SK-N-SH (cell line): ENCODE data around the gene SUPT3H. TPM values are rescaled to one million over a fixed set of nuclear protein-coding genes. Genes with fewer than 3 reads are reported as not detected.
"Not testable (repeated sequence)": the region's sequence is repeated elsewhere in the genome, so short reads cannot be mapped to it uniquely, and the experiment has no call there.

Source experiments
- CTCF ChIA-PET: fragments of 300-600, 350-600 bp; formaldehyde crosslinking; extraction: SDS; loops from one replicate; lab custom pipeline; 2021; lab: Yijun Ruan, JAX
- POLR2A ChIA-PET: fragments of 350-600 bp; sonication (Branson Sonifier 250); formaldehyde crosslinking; extraction: SDS; loops from one replicate; lab custom pipeline; 2020; ENCODE audit warnings: antibody characterized with exemption, inconsistent platforms; lab: Yijun Ruan, JAX
- DNase-seq: peaks from one replicate; pipeline ENCODE4 v3.0.0; 2012
- H2AFZ ChIP-seq: fragments of 200-600 bp; sonication (generic); 2 replicates; pipeline ENCODE4 v1.8.1; 2016; ENCODE audit warnings: antibody characterized with exemption, mild to moderate bottlenecking, low read depth
- H3F3A ChIP-seq: fragments of 200-600 bp; sonication (generic); replicated peaks from 2 replicates; pipeline ENCODE3; 2016; ENCODE audit warnings: antibody characterized with exemption, mild to moderate bottlenecking; ENCODE audit not compliant: insufficient read depth
- H3K27ac ChIP-seq, 2 experiments: fragments of 200-500 bp in 1 of 2; fragments of 200-600 bp in 1 of 2; sonication (Bioruptor generic) in 1 of 2; sonication (generic), shearing (Covaris generic) in 1 of 2; 2 replicates each; pipeline versions ENCODE4 v1.5.1 to v1.6.1; 2014 to 2016; ENCODE audit warnings: low read depth in 2 of 2, inconsistent platforms in 1 of 2, low read length in 1 of 2, mild to moderate bottlenecking in 1 of 2, mixed read lengths in 1 of 2
- H3K27me3 ChIP-seq: fragments of 200-600 bp; sonication (generic), shearing (Covaris generic); 2 replicates; pipeline ENCODE4 v1.6.1; 2016; ENCODE audit warnings: mixed run types; ENCODE audit not compliant: insufficient read depth
- H3K36me3 ChIP-seq, 2 experiments: fragments of 200-500 bp in 1 of 2; fragments of 200-600 bp in 1 of 2; sonication (Bioruptor generic) in 1 of 2; sonication (generic) in 1 of 2; replicated peaks in 1 of 2; 2 replicates each; pipeline versions ENCODE3 to v1.5.1; 2014 to 2016; ENCODE audit warnings: low read length in 1 of 2, mild to moderate bottlenecking in 1 of 2; ENCODE audit not compliant: insufficient read depth in 2 of 2, control insufficient read depth in 1 of 2
- H3K4me1 ChIP-seq, 2 experiments: fragments of 200-500 bp in 1 of 2; fragments of 200-600 bp in 1 of 2; sonication (Bioruptor generic) in 1 of 2; sonication (generic), shearing (Covaris generic) in 1 of 2; 2 replicates each; pipeline versions ENCODE4 v1.5.1 to v1.6.1; 2014 to 2016; ENCODE audit warnings: low read depth in 1 of 2, low read length in 1 of 2, mixed run types in 1 of 2; ENCODE audit not compliant: insufficient read depth in 2 of 2, control insufficient read depth in 1 of 2
- H3K4me2 ChIP-seq: fragments of 200-600 bp; sonication (generic), shearing (Covaris generic); 2 replicates; pipeline ENCODE4 v1.6.1; 2017; ENCODE audit warnings: mixed run types
- H3K4me3 ChIP-seq, 2 experiments: fragments of 200-500 bp in 1 of 2; fragments of 200-600 bp in 1 of 2; sonication (Bioruptor generic) in 1 of 2; sonication (generic), shearing (Covaris generic) in 1 of 2; 2 replicates each; pipeline versions ENCODE4 v1.5.1 to v1.8.1; 2014 to 2016; ENCODE audit warnings: low read depth in 2 of 2, inconsistent platforms in 1 of 2, low read length in 1 of 2, mild to moderate bottlenecking in 1 of 2, mixed read lengths in 1 of 2, moderate library complexity in 1 of 2
- H3K79me2 ChIP-seq: fragments of 200-600 bp; sonication (generic); 2 replicates; pipeline ENCODE4 v1.8.1; 2017; ENCODE audit warnings: mild to moderate bottlenecking; ENCODE audit not compliant: insufficient read depth
- H3K9ac ChIP-seq: fragments of 200-600 bp; sonication (generic); 2 replicates; pipeline ENCODE4 v1.6.1; 2017; ENCODE audit warnings: mixed run types
- H3K9me2 ChIP-seq: fragments of 200-600 bp; sonication (generic); 2 replicates; pipeline ENCODE4 v1.6.1; 2017; ENCODE audit warnings: mixed run types
- H3K9me3 ChIP-seq: fragments of 200-600 bp; sonication (generic); 2 replicates; pipeline ENCODE4 v1.6.1; 2017; ENCODE audit warnings: mixed run types, mild to moderate bottlenecking, moderate library complexity
- H4K20me1 ChIP-seq: fragments of 200-600 bp; sonication (generic); 2 replicates; pipeline ENCODE4 v1.6.1; 2017; ENCODE audit warnings: mild to moderate bottlenecking, mixed run types; ENCODE audit not compliant: insufficient read depth
- FOSL2 ChIP-seq: IDR thresholded peaks from 2 replicates; pipeline ENCODE4 v1.4.0; 2012; ENCODE audit warnings: low read depth, mild to moderate bottlenecking, moderate library complexity, borderline replicate concordance
- GABPA ChIP-seq: IDR thresholded peaks from 2 replicates; pipeline ENCODE4 v1.4.0; 2012; ENCODE audit warnings: low read depth, mild to moderate bottlenecking
- IRF3 ChIP-seq: fragments of 150-350 bp; IDR thresholded peaks from 2 replicates; pipeline ENCODE4 v1.6.1; 2016; ENCODE audit warnings: mild to moderate bottlenecking, low read depth, low read length
- MAX ChIP-seq: IDR thresholded peaks from 2 replicates; pipeline ENCODE4 v1.4.0; 2012; ENCODE audit warnings: low read depth
- MXI1 ChIP-seq: IDR thresholded peaks from 2 replicates; pipeline ENCODE4 v1.6.1; 2012; ENCODE audit warnings: mild to moderate bottlenecking, low read depth, low read length, improper control_type of control experiment
- RAD21 ChIP-seq: IDR thresholded peaks from 2 replicates; pipeline ENCODE4 v1.6.1; 2012; ENCODE audit warnings: mild to moderate bottlenecking, low read length
- RFX5 ChIP-seq: IDR thresholded peaks from 2 replicates; pipeline ENCODE4 v1.6.1; 2012; ENCODE audit warnings: mild to moderate bottlenecking, improper control_type of control experiment, low read length
- RXRA ChIP-seq: IDR thresholded peaks from 2 replicates; pipeline ENCODE4 v1.4.0; 2012; ENCODE audit warnings: low read depth, mild to moderate bottlenecking, borderline replicate concordance
- TAF1 ChIP-seq: IDR thresholded peaks from 2 replicates; pipeline ENCODE4 v1.6.1; 2012; ENCODE audit warnings: low read depth, mild to moderate bottlenecking, low read length, moderate library complexity, borderline replicate concordance
- WGBS: methylation state at CpG from one replicate; pipeline ENCODE4 v1.1.6; 2017; ENCODE audit warnings: low lambda C conversion rate; 5-methylcytosine and 5-hydroxymethylcytosine counted together
- polyA plus RNA-seq, 3 experiments: library from polyadenylated mRNA; depleted of rRNA; stranded (reverse); fragments of >200 nt; gene quantifications; 2 replicates each; pipeline ENCODE4 v1.2.3, GENCODE V29; 2012

The SUPT3H gene
- polyA plus RNA-seq, 1 of the 3 experiments (the other 2 are of a cell fraction): 10.9 TPM

- no peak for TF ChIP-seq RFX5
Observed at GRCh38 chr6:44867571-44868334, 510.0 kb downstream of the SUPT3H start (continued).

GRCh38 chr6:44865184-44865583, 512.5 kb downstream of the SUPT3H start:
- POLR2A ChIA-PET, H3K4me1 ChIP-seq, H3K9me2 ChIP-seq, H3K9ac ChIP-seq, H3K27ac ChIP-seq, H3K27me3 ChIP-seq, H3K36me3 ChIP-seq, CTCF ChIA-PET, H2AFZ ChIP-seq, H3K9me3 ChIP-seq, H3F3A ChIP-seq, H3K79me2 ChIP-seq, H4K20me1 ChIP-seq, H3K4me3 ChIP-seq, H3K4me2 ChIP-seq, DNase-seq: not testable (repeated sequence)
- WGBS: 31% methylated on average over 2 of the region's 2 CpGs

GRCh38 chr6:44859901-44860410, 517.8 kb downstream of the SUPT3H start:
- POLR2A ChIA-PET: no interaction called here
- TF ChIP-seq GABPA: no peak
- Histone ChIP-seq H3K9me3 (no peaks in the 10 kb centered on the region), H3K4me2 (no peak overlapping the region), H2AFZ (no peak overlapping the region), H4K20me1 (no peaks in the 10 kb centered on the region), H3F3A (no peaks in the 10 kb centered on the region), H3K4me1 (peaks cover 0 to 3% of the 10 kb centered on the region in 2 experiments; a peak in 3 of 4 replicates), H3K9ac (no peak overlapping the region), H3K9me2 (no peaks in the 10 kb centered on the region), H3K36me3 (no peaks in the 10 kb centered on the region), H3K27ac (no peak overlapping the region), H3K4me3 (no peak overlapping the region), H3K27me3 (no peaks in the 10 kb centered on the region), H3K79me2 (no peaks in the 10 kb centered on the region)
- no peak for DNase-seq
- CTCF ChIA-PET: interaction anchor here (1.4 kb wide), 1 partner anchor 51 kb away, joined by 3 read pairs; no protein-coding TSS in a partner anchor
- WGBS: 76% methylated on average over 2 of the region's 2 CpGs

GRCh38 chr6:44858998-44859397, 518.7 kb downstream of the SUPT3H start:
- Histone ChIP-seq H2AFZ (no peak overlapping the region), H3F3A (no peaks in the 10 kb centered on the region), H3K9ac (no peak overlapping the region), H3K27me3 (no peaks in the 10 kb centered on the region), H3K27ac (no peak overlapping the region; a peak in 1 of 4 replicates), H3K79me2 (no peaks in the 10 kb centered on the region), H3K4me2 (no peak overlapping the region), H3K4me3 (no peak overlapping the region), H3K9me3 (no peaks in the 10 kb centered on the region), H3K4me1 (peaks cover 0 to 4% of the 10 kb centered on the region in 2 experiments; a peak in 3 of 4 replicates), H3K36me3 (no peaks in the 10 kb centered on the region), H3K9me2 (no peaks in the 10 kb centered on the region), H4K20me1 (no peaks in the 10 kb centered on the region)
- TF ChIP-seq RXRA: no peak
- no peak for TF ChIP-seq IRF3
- TF ChIP-seq MXI1: no peak
- TF ChIP-seq TAF1: no peak
- TF ChIP-seq MAX: no peak
- no peak for TF ChIP-seq FOSL2
- peak; percentile 34 for TF ChIP-seq RAD21
- no peak for DNase-seq
- ChIA-PET POLR2A (no interaction called here), CTCF (no interaction called here)
